Measurements from ENCODE around the gene CPNE2.

Gene CPNE2

GRCh38 chr16:57196286-57196685 is 103.9 kb downstream of the CPNE2 start:
- DNase-seq (ENCODE audit: low read depth): no peak
- no peak overlapping the region for H3K4me3 ChIP-seq (ENCODE audit: low read depth, low read length)
- TF ChIP-seq CTCF (IDR thresholded peaks at IDR 0.05; ENCODE audit: control insufficient read depth, extremely low read depth, insufficient read depth): no peak

GRCh38 chr16:57196753-57197152 is 104.4 kb downstream of the CPNE2 start:
- no peak overlapping the region for H3K4me3 ChIP-seq (ENCODE audit: low read depth, low read length)
- DNase-seq (ENCODE audit: low read depth): no peak
- TF ChIP-seq CTCF (IDR thresholded peaks at IDR 0.05; ENCODE audit: control insufficient read depth, extremely low read depth, insufficient read depth): no peak
